Measurements from ENCODE around the gene VAMP7.
"Not testable (repeated sequence)": the region's sequence is repeated elsewhere in the genome, so short reads cannot be mapped to it uniquely, and the experiment has no call there.

The VAMP7 gene

GRCh38 chrX:155881158-155881993 is at the start of gene VAMP7:
TSS of gene VAMP7 (plus strand) at chrX:155881345. CDS start at chrX:155889467, 8,122 bp downstream.
- peak; percentile 89 for DNase-seq (ENCODE audit: low spot score)

GRCh38 chrX:155841232-155841631 is 39.9 kb upstream of the VAMP7 start:
- DNase-seq (ENCODE audit: low spot score), result no peak

- DNase-seq (ENCODE audit: low spot score), result not testable (repeated sequence)
Observed at GRCh38 chrX:155851786-155852185, 29.4 kb upstream of the VAMP7 start.

- DNase-seq (ENCODE audit: low spot score), result no peak
Observed at GRCh38 chrX:155857561-155857960, 23.6 kb upstream of the VAMP7 start.

GRCh38 chrX:155864655-155865054 is 16.5 kb upstream of the VAMP7 start:
- DNase-seq (ENCODE audit: low spot score), result no peak

GRCh38 chrX:155865193-155865592 is 16.0 kb upstream of the VAMP7 start:
- no peak for DNase-seq (ENCODE audit: low spot score)

- DNase-seq (ENCODE audit: low spot score), result no peak
Observed at GRCh38 chrX:155867821-155868220, 13.3 kb upstream of the VAMP7 start.

GRCh38 chrX:155870958-155871357 is 10.2 kb upstream of the VAMP7 start:
- DNase-seq (ENCODE audit: low spot score), result no peak

- no peak for DNase-seq (ENCODE audit: low spot score)
Observed at GRCh38 chrX:155871934-155872333, 9.2 kb upstream of the VAMP7 start.

- no peak for DNase-seq (ENCODE audit: low spot score)
Observed at GRCh38 chrX:155873188-155873587, 8.0 kb upstream of the VAMP7 start.

- no peak for DNase-seq (ENCODE audit: low spot score)
Observed at GRCh38 chrX:155874571-155875244, 6.4 kb upstream of the VAMP7 start.

GRCh38 chrX:155876704-155877103 is 4.4 kb upstream of the VAMP7 start:
- DNase-seq (ENCODE audit: low spot score), result no peak

- no peak for DNase-seq (ENCODE audit: low spot score)
Observed at GRCh38 chrX:155877288-155877687, 3.9 kb upstream of the VAMP7 start.

- DNase-seq (ENCODE audit: low spot score), result peak; percentile 3
Observed at GRCh38 chrX:155880586-155881157, 473 bp upstream of the VAMP7 start.

GRCh38 chrX:155886409-155886808 is 5.3 kb downstream of the VAMP7 start:
- DNase-seq (ENCODE audit: low spot score), result no peak

- no peak for DNase-seq (ENCODE audit: low spot score)
Observed at GRCh38 chrX:155888139-155888538, 7.0 kb downstream of the VAMP7 start.

GRCh38 chrX:155889328-155889727 is 8.2 kb downstream of the VAMP7 start:
- DNase-seq (ENCODE audit: low spot score), result no peak

GRCh38 chrX:155891446-155892210 is 10.5 kb downstream of the VAMP7 start:
- DNase-seq (ENCODE audit: low spot score), result no peak

GRCh38 chrX:155893521-155893920 is 12.4 kb downstream of the VAMP7 start:
- DNase-seq (ENCODE audit: low spot score), result no peak

- no peak for DNase-seq (ENCODE audit: low spot score)
Observed at GRCh38 chrX:155896512-155896911, 15.4 kb downstream of the VAMP7 start.

GRCh38 chrX:155899366-155899765 is 18.2 kb downstream of the VAMP7 start:
- no peak for DNase-seq (ENCODE audit: low spot score)

GRCh38 chrX:155900765-155901164 is 19.6 kb downstream of the VAMP7 start:
- no peak for DNase-seq (ENCODE audit: low spot score)

Data from putamen (tissue), 1 donor.